ENCODE data around the gene WBP11. TPM values are rescaled to one million over a fixed set of nuclear protein-coding genes. Genes with fewer than 3 reads are reported as not detected.

WBP11 gene
- total RNA-seq, 1 experiment from 2014 or later: 21.4 TPM

GRCh38 chr12:14814014-14814413 is 10.7 kb upstream of the WBP11 start, which contains the start of gene SMCO3:
Gene SMCO3, minus strand, starts transcription at chr12:14814182. Its CDS starts 7,502 bp downstream, at chr12:14806680.
- H3K9me2 ChIP-seq (replicated peaks; ENCODE audit: low read length): no peaks in the 10 kb centered on the region
- no peaks in the 10 kb centered on the region for H3K27me3 ChIP-seq (ENCODE audit: low read length)
- no peak within 1 kb of the TSS for H3K9ac ChIP-seq (ENCODE audit: low read length)
- ATAC-seq: no peak
- no peaks in the 10 kb centered on the region for H4K20me1 ChIP-seq (ENCODE audit: low read length)
- H3K27ac ChIP-seq (ENCODE audit: low read length): no peak within 1 kb of the TSS
- POLR2A ChIA-PET (ENCODE audit: unreplicated experiment): no interaction called here
- H3F3A ChIP-seq (ENCODE audit: low read length, unreplicated experiment): no peaks in the 10 kb centered on the region
- H3K4me3 ChIP-seq (ENCODE audit: low read length): no peak within 1 kb of the TSS
- no peaks in the 10 kb centered on the region for H3K4me1 ChIP-seq (ENCODE audit: insufficient read depth, low read length)
- BruUV-seq (replicated peaks): no TSS peak
- H3K79me2 ChIP-seq (ENCODE audit: low read length): no peaks in the 10 kb centered on the region
- intact Hi-C loops (cut with micrococcal nuclease): loop anchor here (5.0 kb wide), 1 partner anchor 408 kb away; the partner anchor contains the start of gene RERG
- H3K9me3 ChIP-seq (ENCODE audit: low read length): no peaks in the 10 kb centered on the region
- CTCF ChIA-PET: no interaction called here
- no peak within 1 kb of the TSS for H3K4me2 ChIP-seq (ENCODE audit: low read length)
- H2AFZ ChIP-seq (ENCODE audit: low read length): no peak within 1 kb of the TSS
- DNase-seq: no peak
- no peaks in the 10 kb centered on the region for H3K36me3 ChIP-seq (ENCODE audit: low read depth, low read length)
- TF ChIP-seq EZH2phosphoT487 (IDR thresholded peaks at IDR 0.05; ENCODE audit: borderline replicate concordance, low read length) (no peak), EZH2 (IDR thresholded peaks at IDR 0.05; ENCODE audit: low read length, unreplicated experiment) (no peak), CTCF (conservative IDR thresholded peaks at IDR 0.05; ENCODE audit: low read depth, low read length) (no peak)

- CTCF ChIA-PET: no interaction called here
- H3K4me2 ChIP-seq (ENCODE audit: low read length): no peak overlapping the region
- no peaks in the 10 kb centered on the region for H3K9me3 ChIP-seq (ENCODE audit: low read length)
- H3K27ac ChIP-seq (ENCODE audit: low read length): no peak overlapping the region
- TF ChIP-seq CTCF (conservative IDR thresholded peaks at IDR 0.05; ENCODE audit: low read depth, low read length): no peak
- TF ChIP-seq EZH2phosphoT487 (IDR thresholded peaks at IDR 0.05; ENCODE audit: borderline replicate concordance, low read length): no peak
- no peak for TF ChIP-seq EZH2 (IDR thresholded peaks at IDR 0.05; ENCODE audit: low read length, unreplicated experiment)
- POLR2A ChIA-PET (ENCODE audit: unreplicated experiment): no interaction called here
- H3K27me3 ChIP-seq (ENCODE audit: low read length): no peaks in the 10 kb centered on the region
- no peak overlapping the region for H3K9ac ChIP-seq (ENCODE audit: low read length)
- no peaks in the 10 kb centered on the region for H3K9me2 ChIP-seq (replicated peaks; ENCODE audit: low read length)
- no peak overlapping the region for H2AFZ ChIP-seq (ENCODE audit: low read length)
- H3K36me3 ChIP-seq (ENCODE audit: low read depth, low read length): no peaks in the 10 kb centered on the region
- no TSS peak for BruUV-seq (replicated peaks)
- H3K4me3 ChIP-seq (ENCODE audit: low read length): no peak overlapping the region
- intact Hi-C loops (cut with micrococcal nuclease): loop anchor here (1.0 to 5.0 kb wide), 3 partner anchors 33 to 411 kb away; partner anchors contain the start of gene RERG
- H3K4me1 ChIP-seq (ENCODE audit: insufficient read depth, low read length): no peaks in the 10 kb centered on the region
- H4K20me1 ChIP-seq (ENCODE audit: low read length): no peaks in the 10 kb centered on the region
- no peaks in the 10 kb centered on the region for H3F3A ChIP-seq (ENCODE audit: low read length, unreplicated experiment)
- ATAC-seq (no peak), DNase-seq (no peak)
- no peaks in the 10 kb centered on the region for H3K79me2 ChIP-seq (ENCODE audit: low read length)
Measured at GRCh38 chr12:14811486-14811885, 8.2 kb upstream of the WBP11 start.

- H3K4me2 ChIP-seq (ENCODE audit: low read length): no peak overlapping the region
- peak; percentile 61 for DNase-seq
- no TSS peak for BruUV-seq (replicated peaks)
Measured at GRCh38 chr12:14810953-14811483, 7.7 kb upstream of the WBP11 start.

More at GRCh38 chr12:14810953-14811483, 7.7 kb upstream of the WBP11 start:
- Histone ChIP-seq H2AFZ (ENCODE audit: low read length) (no peak overlapping the region), H3K9me3 (ENCODE audit: low read length) (no peaks in the 10 kb centered on the region), H3F3A (ENCODE audit: low read length, unreplicated experiment) (no peaks in the 10 kb centered on the region), H4K20me1 (ENCODE audit: low read length) (no peaks in the 10 kb centered on the region), H3K9ac (ENCODE audit: low read length) (no peak overlapping the region), H3K4me3 (ENCODE audit: low read length) (no peak overlapping the region), H3K9me2 (replicated peaks; ENCODE audit: low read length) (no peaks in the 10 kb centered on the region), H3K27me3 (ENCODE audit: low read length) (no peaks in the 10 kb centered on the region), H3K27ac (ENCODE audit: low read length) (no peak overlapping the region), H3K36me3 (ENCODE audit: low read depth, low read length) (no peaks in the 10 kb centered on the region), H3K4me1 (ENCODE audit: insufficient read depth, low read length) (no peaks in the 10 kb centered on the region), H3K79me2 (ENCODE audit: low read length) (no peaks in the 10 kb centered on the region)
- ChIA-PET POLR2A (ENCODE audit: unreplicated experiment) (no interaction called here), CTCF (interaction anchor here (0.5 kb wide), 1 partner anchor 14 kb away, joined by 4 read pairs; no protein-coding TSS in a partner anchor)
- peak; percentile 87 for ATAC-seq
- intact Hi-C loops (cut with micrococcal nuclease): loop anchor here (1.0 to 5.0 kb wide), 3 partner anchors 34 to 411 kb away; partner anchors contain the start of gene RERG
- TF ChIP-seq EZH2 (IDR thresholded peaks at IDR 0.05; ENCODE audit: low read length, unreplicated experiment) (no peak), CTCF (conservative IDR thresholded peaks at IDR 0.05; ENCODE audit: low read depth, low read length) (peak; percentile 77), EZH2phosphoT487 (IDR thresholded peaks at IDR 0.05; ENCODE audit: borderline replicate concordance, low read length) (no peak)
